Smooth muscle cell (in vitro differentiated cells): ENCODE data around the gene S100A12. TPM values are rescaled to one million over a fixed set of nuclear protein-coding genes. Genes with fewer than 3 reads are reported as not detected.

Experiments used
- DNase-seq: peaks from one replicate; lab custom pipeline; 2025; ENCODE audit not compliant: unreplicated experiment; lab: John Stamatoyannopoulos, UW
- H2AFZ ChIP-seq: fragments of 200-600 bp; sonication (generic); 2 replicates; pipeline ENCODE4 v1.6.0; 2016; ENCODE audit warnings: antibody characterized with exemption, low read depth, mild to moderate bottlenecking
- H3F3A ChIP-seq: fragments of 200-600 bp; sonication (generic); 2 replicates; pipeline ENCODE4 v1.6.0; 2017; ENCODE audit warnings: antibody characterized with exemption, low read depth
- H3K27ac ChIP-seq: fragments of 200-600 bp; sonication (generic); 2 replicates; pipeline ENCODE4 v1.5.1; 2016; ENCODE audit warnings: low read depth, mild to moderate bottlenecking
- H3K27me3 ChIP-seq: fragments of 200-600 bp; sonication (generic); 2 replicates; pipeline ENCODE4 v1.6.1; 2016; ENCODE audit warnings: low read depth, mild to moderate bottlenecking
- H3K36me3 ChIP-seq: fragments of 200-600 bp; sonication (generic); 2 replicates; pipeline ENCODE4 v1.5.1; 2016; ENCODE audit warnings: low read depth
- H3K4me1 ChIP-seq: fragments of 200-600 bp; sonication (generic); 2 replicates; pipeline ENCODE4 v1.5.1; 2016; ENCODE audit warnings: low read depth
- H3K4me2 ChIP-seq: fragments of 200-600 bp; sonication (generic); 2 replicates; pipeline ENCODE4 v1.6.0; 2016; ENCODE audit warnings: mild to moderate bottlenecking
- H3K4me3 ChIP-seq: fragments of 200-600 bp; sonication (generic); 2 replicates; pipeline ENCODE4 v1.5.1; 2016; ENCODE audit warnings: mild to moderate bottlenecking
- H3K79me2 ChIP-seq: fragments of 200-600 bp; sonication (generic); 2 replicates; pipeline ENCODE4 v1.6.0; 2016; ENCODE audit warnings: low read depth, mild to moderate bottlenecking
- H3K9ac ChIP-seq: fragments of 200-600 bp; sonication (generic); 2 replicates; pipeline ENCODE4 v1.6.0; 2016; ENCODE audit warnings: low read depth
- H3K9me3 ChIP-seq: fragments of 200-600 bp; sonication (generic); replicated peaks from 2 replicates; pipeline ENCODE4 v1.5.1; 2016; ENCODE audit warnings: low read depth
- H4K20me1 ChIP-seq: fragments of 200-600 bp; sonication (generic); 2 replicates; pipeline ENCODE4 v1.6.0; 2016; ENCODE audit warnings: low read depth
- WGBS: methylation state at CpG from one replicate; pipeline ENCODE4 v1.1.7; 2016; ENCODE audit warnings: low lambda C conversion rate; 5-methylcytosine and 5-hydroxymethylcytosine counted together
- polyA plus RNA-seq: library from polyadenylated mRNA; unstranded; fragments of >200 nt; fragmentation: Nextera tagmentation; extraction: Ambion mirVana; gene quantifications from 2 replicates; pipeline ENCODE4 v1.2.1, GENCODE V29; 2016
- total RNA-seq: library from RNA; depleted of rRNA; stranded (reverse); fragments of >200 nt; gene quantifications from 2 replicates; pipeline ENCODE4 v1.2.3, GENCODE V29; 2014
- TF ChIP-seq, protein P1 (sequence below): fragments of 200-600 bp; sonication (generic); IDR thresholded peaks from 2 replicates; pipeline ENCODE4 v1.5.1; 2017; ENCODE audit warnings: borderline replicate concordance, mild to moderate bottlenecking, antibody characterized with exemption; ENCODE audit not compliant: insufficient read depth, poor library complexity, severe bottlenecking

Gene S100A12
- total and polyA plus RNA-seq, 2 experiments from 2014 or later, result not detected

DNA sequence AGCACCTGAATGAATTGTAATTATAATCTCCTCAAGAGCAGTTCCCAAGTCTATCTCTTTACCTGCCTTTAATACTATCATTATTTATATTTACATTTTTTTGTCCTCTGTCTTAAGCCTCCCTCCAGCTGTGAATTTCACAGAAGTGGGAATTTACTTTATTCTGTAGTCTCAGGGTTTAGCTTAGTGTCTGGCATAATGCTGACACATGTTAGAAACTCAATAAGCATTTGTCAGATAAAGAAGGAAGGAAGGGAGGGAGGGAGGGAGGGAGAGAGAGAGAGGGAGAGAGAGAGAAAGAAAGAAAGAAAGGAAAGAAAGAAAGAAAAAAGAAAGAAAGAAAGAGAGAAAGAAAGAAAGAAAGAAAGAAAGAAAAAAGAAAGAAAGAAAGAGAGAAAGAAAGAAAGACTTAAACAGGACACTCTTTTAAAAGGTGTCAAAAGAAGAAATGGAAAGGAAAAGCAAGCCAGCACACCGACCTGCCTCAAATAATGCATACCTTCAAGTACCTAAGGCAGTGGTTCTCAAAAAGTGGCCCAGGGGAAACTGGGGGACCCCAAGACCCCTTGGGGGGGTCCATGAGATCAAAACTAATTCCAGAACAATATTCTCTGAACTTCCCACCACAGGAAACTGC, 25.0 kb downstream of the S100A12 start:
- TF ChIP-seq, protein P1, sequence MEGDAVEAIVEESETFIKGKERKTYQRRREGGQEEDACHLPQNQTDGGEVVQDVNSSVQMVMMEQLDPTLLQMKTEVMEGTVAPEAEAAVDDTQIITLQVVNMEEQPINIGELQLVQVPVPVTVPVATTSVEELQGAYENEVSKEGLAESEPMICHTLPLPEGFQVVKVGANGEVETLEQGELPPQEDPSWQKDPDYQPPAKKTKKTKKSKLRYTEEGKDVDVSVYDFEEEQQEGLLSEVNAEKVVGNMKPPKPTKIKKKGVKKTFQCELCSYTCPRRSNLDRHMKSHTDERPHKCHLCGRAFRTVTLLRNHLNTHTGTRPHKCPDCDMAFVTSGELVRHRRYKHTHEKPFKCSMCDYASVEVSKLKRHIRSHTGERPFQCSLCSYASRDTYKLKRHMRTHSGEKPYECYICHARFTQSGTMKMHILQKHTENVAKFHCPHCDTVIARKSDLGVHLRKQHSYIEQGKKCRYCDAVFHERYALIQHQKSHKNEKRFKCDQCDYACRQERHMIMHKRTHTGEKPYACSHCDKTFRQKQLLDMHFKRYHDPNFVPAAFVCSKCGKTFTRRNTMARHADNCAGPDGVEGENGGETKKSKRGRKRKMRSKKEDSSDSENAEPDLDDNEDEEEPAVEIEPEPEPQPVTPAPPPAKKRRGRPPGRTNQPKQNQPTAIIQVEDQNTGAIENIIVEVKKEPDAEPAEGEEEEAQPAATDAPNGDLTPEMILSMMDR, result no peak
- WGBS, result 35% methylated on average over 1 of the region's 1 CpG

DNA sequence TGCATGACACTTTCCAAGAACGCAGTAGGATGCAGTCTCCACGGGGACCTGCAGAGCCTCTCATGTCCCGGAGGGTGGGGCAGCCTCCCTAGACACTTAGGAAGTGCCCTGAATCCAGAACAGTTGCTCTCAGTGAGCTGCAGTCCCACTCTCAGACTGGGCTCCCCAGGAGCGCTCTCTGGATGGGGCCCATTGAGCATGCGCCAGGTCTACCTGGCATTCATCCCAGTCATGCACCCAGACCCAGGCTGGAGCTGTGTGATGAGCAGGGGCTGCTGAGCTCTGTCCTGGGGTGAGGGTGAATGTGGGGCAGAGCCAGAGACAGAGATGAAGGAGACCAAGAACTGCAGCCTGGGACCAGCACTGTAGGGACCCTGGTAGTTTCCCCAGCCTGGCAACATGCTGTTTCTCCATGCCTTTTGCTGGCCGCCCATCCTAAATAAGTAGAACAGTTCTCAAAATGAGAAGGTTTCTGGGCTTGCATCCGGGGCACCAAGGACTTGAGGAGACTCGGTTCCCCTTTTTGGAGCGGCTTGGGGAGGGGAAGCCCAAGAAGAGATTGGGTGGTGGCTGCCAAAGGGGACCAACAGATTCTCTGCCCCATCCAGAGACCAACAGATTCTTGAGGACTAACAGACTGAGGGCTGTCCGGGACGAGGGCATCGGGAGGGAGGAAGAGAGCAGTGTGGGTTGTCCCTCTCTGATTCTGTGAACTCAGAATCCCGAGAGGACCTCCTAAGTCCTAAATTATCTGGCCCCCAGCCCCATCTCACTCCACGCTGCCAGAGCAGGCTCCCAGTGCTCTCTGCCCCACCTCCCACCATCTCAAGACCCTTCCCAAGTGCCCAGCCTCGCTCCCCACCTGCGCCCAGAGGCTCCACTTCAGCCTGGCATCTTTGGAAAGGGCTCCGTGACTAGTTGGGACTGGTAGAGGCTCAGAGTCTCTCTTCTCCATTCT, 25.8 kb downstream of the S100A12 start:
- Histone ChIP-seq H3F3A (no peaks in the 10 kb centered on the region), H3K27ac (no peak overlapping the region), H3K4me2 (no peak overlapping the region), H3K4me1 (no peaks in the 10 kb centered on the region), H3K4me3 (no peak overlapping the region), H4K20me1 (no peaks in the 10 kb centered on the region), H3K79me2 (no peaks in the 10 kb centered on the region), H3K36me3 (no peaks in the 10 kb centered on the region), H3K9ac (no peak overlapping the region), H3K9me3 (no peaks in the 10 kb centered on the region), H3K27me3 (peaks cover 14% of the 10 kb centered on the region), H2AFZ (no peak overlapping the region)
- TF ChIP-seq, protein P1, result no peak
- no peak for DNase-seq
- WGBS, result 68% methylated on average over 17 of the region's 17 CpGs

More for the DNA sequence above, 25.0 kb downstream of the S100A12 start:
- H3F3A ChIP-seq, result no peaks in the 10 kb centered on the region
- H3K27me3 ChIP-seq, result peaks cover 14% of the 10 kb centered on the region
- no peaks in the 10 kb centered on the region for H3K79me2 ChIP-seq
- H3K4me1 ChIP-seq, result no peaks in the 10 kb centered on the region
- H4K20me1 ChIP-seq, result no peaks in the 10 kb centered on the region
- no peak overlapping the region for H3K27ac ChIP-seq
- no peaks in the 10 kb centered on the region for H3K9me3 ChIP-seq
- no peak overlapping the region for H3K4me2 ChIP-seq
- no peak overlapping the region for H3K9ac ChIP-seq
- DNase-seq, result no peak
- no peaks in the 10 kb centered on the region for H3K36me3 ChIP-seq
- no peak overlapping the region for H2AFZ ChIP-seq
- no peak overlapping the region for H3K4me3 ChIP-seq

DNA sequence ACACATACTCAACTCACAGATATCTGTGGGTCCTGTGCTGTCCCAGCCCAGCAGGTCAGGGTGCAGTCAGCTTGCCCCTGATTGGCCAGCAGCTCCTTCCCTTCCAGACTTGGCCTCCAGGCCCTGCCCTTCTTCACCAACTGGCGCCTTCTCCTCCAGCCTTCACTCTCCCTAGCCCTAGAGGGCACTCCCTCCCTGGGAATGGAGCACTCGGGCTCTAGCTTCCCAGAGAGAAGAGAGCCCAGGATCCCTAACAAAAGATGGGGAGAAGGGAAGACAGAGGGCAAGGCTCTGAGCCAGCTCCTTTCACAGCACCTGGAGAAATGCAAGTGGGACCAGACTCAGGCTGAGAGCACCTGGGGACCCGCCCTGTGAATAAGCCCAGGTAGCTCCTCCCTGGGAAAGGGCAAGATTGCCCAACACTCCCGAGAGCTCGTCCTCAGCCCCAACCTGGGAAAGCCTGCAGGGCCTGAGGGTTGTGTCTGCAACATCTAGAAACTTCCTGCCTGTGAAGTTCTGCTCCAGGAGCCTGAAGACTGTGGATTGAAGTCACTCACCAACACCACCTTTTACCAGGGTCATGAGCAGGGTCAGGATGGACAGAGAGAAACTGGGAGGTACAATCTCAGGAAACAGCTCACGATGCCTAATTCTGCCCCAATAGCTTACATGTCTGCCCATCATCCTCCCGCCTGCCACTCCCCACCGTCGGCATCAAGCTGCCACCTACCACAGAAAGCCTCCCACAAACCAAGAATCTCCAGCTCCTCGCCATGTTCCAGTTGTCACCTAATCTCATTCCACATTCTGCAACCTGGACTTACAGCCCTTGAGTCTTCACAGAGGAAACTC, 26.7 kb downstream of the S100A12 start, which contains the start of gene PGLYRP4:
PGLYRP4 (minus strand) TSS at position 331 of the 852 bp plus-strand sequence. CDS start 909 bp downstream, outside the sequence.
- no peaks in the 10 kb centered on the region for H3F3A ChIP-seq
- no peak within 1 kb of the TSS for H2AFZ ChIP-seq
- no peaks in the 10 kb centered on the region for H4K20me1 ChIP-seq
- no peaks in the 10 kb centered on the region for H3K9me3 ChIP-seq
- H3K27me3 ChIP-seq, result peaks cover 14% of the 10 kb centered on the region
- H3K4me1 ChIP-seq, result no peaks in the 10 kb centered on the region
- H3K36me3 ChIP-seq, result no peaks in the 10 kb centered on the region
- DNase-seq, result no peak
- no peak within 1 kb of the TSS for H3K4me2 ChIP-seq
- H3K9ac ChIP-seq, result no peak within 1 kb of the TSS
- TF ChIP-seq, protein P1, result no peak
- no peak within 1 kb of the TSS for H3K4me3 ChIP-seq
- 56% methylated on average over 9 of the region's 10 CpGs for WGBS
- H3K27ac ChIP-seq, result no peak within 1 kb of the TSS
- H3K79me2 ChIP-seq, result no peaks in the 10 kb centered on the region
